OCI-LY1 (cell line): Measurements from ENCODE around the gene GATA2.

Experiments used
- H2AFZ ChIP-seq: fragments of 200-600 bp; sonication (generic), shearing (Covaris generic); 2 replicates; pipeline ENCODE4 v1.6.0; 2014; ENCODE audit warnings: antibody characterized with exemption, mild to moderate bottlenecking, low read length
- H3F3A ChIP-seq: fragments of 200-600 bp; sonication (generic), shearing (Covaris generic); 2 replicates; pipeline ENCODE4 v1.6.0; 2014; ENCODE audit warnings: mild to moderate bottlenecking, antibody characterized with exemption, low read length, moderate library complexity; ENCODE audit not compliant: insufficient read depth
- H3K27ac ChIP-seq: fragments of 200-600 bp; sonication (generic); 2 replicates; pipeline ENCODE4 v1.5.1; 2014; ENCODE audit warnings: low read length, mixed run types, mild to moderate bottlenecking, low read depth; ENCODE audit not compliant: poor library complexity, severe bottlenecking
- H3K27me3 ChIP-seq: fragments of 200-600 bp; sonication (generic); 2 replicates; pipeline ENCODE4 v1.6.0; 2014; ENCODE audit warnings: antibody characterized with exemption, mild to moderate bottlenecking, low read length, moderate library complexity; ENCODE audit not compliant: insufficient read depth
- H3K36me3 ChIP-seq: fragments of 200-600 bp; sonication (generic); 2 replicates; pipeline ENCODE4 v1.6.1; 2014; ENCODE audit warnings: mild to moderate bottlenecking, antibody characterized with exemption, low read length, moderate library complexity, mixed read lengths; ENCODE audit not compliant: insufficient read depth
- H3K4me1 ChIP-seq: fragments of 200-600 bp; sonication (generic); 2 replicates; pipeline ENCODE4 v1.5.1; 2014; ENCODE audit warnings: mild to moderate bottlenecking, low read length, moderate library complexity; ENCODE audit not compliant: insufficient read depth, severe bottlenecking
- H3K4me2 ChIP-seq: fragments of 200-600 bp; sonication (generic), shearing (Covaris generic); 2 replicates; pipeline ENCODE4 v1.6.1; 2014; ENCODE audit warnings: low read length
- H3K4me3 ChIP-seq: fragments of 200-600 bp; sonication (generic); 2 replicates; pipeline ENCODE4 v1.5.1; 2014; ENCODE audit warnings: low read length, low read depth, mild to moderate bottlenecking, mixed read lengths; ENCODE audit not compliant: poor library complexity, severe bottlenecking
- H3K79me2 ChIP-seq: fragments of 200-600 bp; shearing (Covaris generic); 2 replicates; pipeline ENCODE4 v1.6.1; 2016; ENCODE audit warnings: mixed run types, low read length, mixed read lengths; ENCODE audit not compliant: insufficient read depth
- H3K9ac ChIP-seq: fragments of 200-600 bp; sonication (generic), shearing (Covaris generic); 2 replicates; pipeline ENCODE4 v1.6.1; 2014; ENCODE audit warnings: mild to moderate bottlenecking, low read length, mixed read lengths
- H3K9me2 ChIP-seq: fragments of 200-600 bp; sonication (generic), shearing (Covaris generic); 2 replicates; pipeline ENCODE4 v1.6.1; 2014; ENCODE audit warnings: low read depth, mild to moderate bottlenecking, low read length, mixed read lengths
- H3K9me3 ChIP-seq: fragments of 200-600 bp; shearing (Covaris generic); 2 replicates; pipeline ENCODE4 v1.6.1; 2014; ENCODE audit warnings: low read length, mixed read lengths
- H4K20me1 ChIP-seq: fragments of 200-600 bp; sonication (generic), shearing (Covaris generic); 2 replicates; pipeline ENCODE4 v1.6.0; 2016; ENCODE audit warnings: mild to moderate bottlenecking, low read length; ENCODE audit not compliant: insufficient read depth
- CTCF ChIP-seq: fragments of 200-600 bp; sonication (generic), shearing (Covaris generic); IDR thresholded peaks from 2 replicates; pipeline ENCODE4 v1.5.1; 2017; ENCODE audit warnings: mild to moderate bottlenecking, antibody characterized with exemption, low read length, moderate library complexity, mixed read lengths
- EZH2 ChIP-seq: fragments of 200-600 bp; sonication (generic), shearing (Covaris generic); IDR thresholded peaks from 2 replicates; pipeline ENCODE4 v1.8.0; 2017; ENCODE audit warnings: borderline replicate concordance, mixed run types, mild to moderate bottlenecking, antibody characterized with exemption, low read length, moderate library complexity, mixed read lengths

Gene GATA2

GRCh38 chr3:128484404-128485281 lies 8.4 kb downstream of the GATA2 start:
- no peaks in the 10 kb centered on the region for H3K79me2 ChIP-seq
- TF ChIP-seq CTCF (no peak), EZH2 (no peak)
- H3K27ac ChIP-seq = no peak overlapping the region
- peaks cover 10% of the 10 kb centered on the region; the same call in 1 of the 2 replicates for H3K27me3 ChIP-seq
- H3F3A ChIP-seq = no peaks in the 10 kb centered on the region
- H3K4me2 ChIP-seq = no peak overlapping the region
- H3K9ac ChIP-seq = no peak overlapping the region
- no peaks in the 10 kb centered on the region for H3K9me2 ChIP-seq
- no peaks in the 10 kb centered on the region for H3K9me3 ChIP-seq
- H4K20me1 ChIP-seq = no peaks in the 10 kb centered on the region
- no peaks in the 10 kb centered on the region for H3K36me3 ChIP-seq
- H2AFZ ChIP-seq = no peak overlapping the region
- no peak overlapping the region for H3K4me3 ChIP-seq
- no peaks in the 10 kb centered on the region for H3K4me1 ChIP-seq

- Histone ChIP-seq H3K9me2 (no peaks in the 10 kb centered on the region), H3K36me3 (no peaks in the 10 kb centered on the region), H3K27ac (no peak overlapping the region), H3K4me2 (no peak overlapping the region), H3K4me3 (no peak overlapping the region), H3K27me3 (peaks cover 10% of the 10 kb centered on the region; the same call in 1 of the 2 replicates), H3F3A (no peaks in the 10 kb centered on the region), H3K9me3 (no peaks in the 10 kb centered on the region), H3K79me2 (no peaks in the 10 kb centered on the region), H4K20me1 (no peaks in the 10 kb centered on the region), H3K4me1 (no peaks in the 10 kb centered on the region), H3K9ac (no peak overlapping the region), H2AFZ (no peak overlapping the region)
- TF ChIP-seq CTCF (no peak), EZH2 (no peak)
Measured at GRCh38 chr3:128483657-128484403, 9.2 kb downstream of the GATA2 start.

GRCh38 chr3:128482666-128483656 lies 10.0 kb downstream of the GATA2 start:
- no peak overlapping the region for H3K4me2 ChIP-seq
- H2AFZ ChIP-seq = no peak overlapping the region

More at GRCh38 chr3:128482666-128483656, 10.0 kb downstream of the GATA2 start:
- TF ChIP-seq CTCF (no peak), EZH2 (no peak)
- Histone ChIP-seq H3K9me3 (no peaks in the 10 kb centered on the region), H3F3A (no peaks in the 10 kb centered on the region), H3K4me3 (no peak overlapping the region), H3K79me2 (no peaks in the 10 kb centered on the region), H3K9me2 (no peaks in the 10 kb centered on the region), H3K27ac (no peak overlapping the region), H3K36me3 (no peaks in the 10 kb centered on the region), H3K4me1 (no peaks in the 10 kb centered on the region), H3K27me3 (peaks cover 10% of the 10 kb centered on the region; the same call in 1 of the 2 replicates), H3K9ac (no peak overlapping the region), H4K20me1 (no peaks in the 10 kb centered on the region)
